MM.1S (cell line): ENCODE measurements around the gene TFEB.

Experiments
- DNase-seq: peaks from one replicate; pipeline ENCODE4 v3.0.0-alpha.2; 2015
- H2AFZ ChIP-seq: fragments of 300-600 bp; sonication (generic); 2 replicates; pipeline ENCODE4 v1.6.0; 2016; ENCODE audit warnings: antibody characterized with exemption, low read length
- H3F3A ChIP-seq: fragments of 300-600 bp; sonication (generic); 2 replicates; pipeline ENCODE4 v1.6.1; 2016; ENCODE audit warnings: mild to moderate bottlenecking, antibody characterized with exemption, low read length, moderate library complexity, mixed read lengths; ENCODE audit not compliant: insufficient read depth
- H3K27ac ChIP-seq: fragments of 300-600 bp; sonication (generic); 2 replicates; pipeline ENCODE4 v1.5.1; 2016; ENCODE audit warnings: mild to moderate bottlenecking, low read length
- H3K27me3 ChIP-seq: fragments of 300-600 bp; sonication (generic); replicated peaks from 2 replicates; pipeline ENCODE4 v1.6.0; 2016; ENCODE audit warnings: low read length; ENCODE audit not compliant: insufficient read depth
- H3K36me3 ChIP-seq: fragments of 300-600 bp; sonication (generic); replicated peaks from 2 replicates; pipeline ENCODE4 v1.6.1; 2016; ENCODE audit warnings: mild to moderate bottlenecking, low read length, mixed read lengths; ENCODE audit not compliant: insufficient read depth
- H3K4me1 ChIP-seq: fragments of 300-600 bp; sonication (generic); 2 replicates; pipeline ENCODE4 v1.6.1; 2016; ENCODE audit warnings: low read length, mixed read lengths
- H3K4me2 ChIP-seq: fragments of 300-600 bp; sonication (generic); 2 replicates; pipeline ENCODE4 v1.6.0; 2016; ENCODE audit warnings: low read depth, low read length
- H3K4me3 ChIP-seq: fragments of 300-600 bp; sonication (generic); 2 replicates; pipeline ENCODE4 v1.5.1; 2016; ENCODE audit warnings: low read length, mixed read lengths
- H3K79me2 ChIP-seq: fragments of 300-600 bp; sonication (generic); 2 replicates; pipeline ENCODE4 v1.6.1; 2016; ENCODE audit warnings: mixed run types, low read length, mixed read lengths
- H3K9ac ChIP-seq: fragments of 300-600 bp; sonication (generic); 2 replicates; pipeline ENCODE4 v1.6.1; 2016; ENCODE audit warnings: low read length, mixed read lengths
- H3K9me2 ChIP-seq: fragments of 300-600 bp; sonication (generic); replicated peaks from 2 replicates; pipeline ENCODE4 v1.6.1; 2016; ENCODE audit warnings: mild to moderate bottlenecking, low read length, mixed read lengths; ENCODE audit not compliant: insufficient read depth
- H3K9me3 ChIP-seq: fragments of 300-600 bp; sonication (generic); replicated peaks from 2 replicates; pipeline ENCODE4 v1.6.1; 2016; ENCODE audit warnings: mild to moderate bottlenecking, low read length, mixed read lengths; ENCODE audit not compliant: insufficient read depth
- H4K20me1 ChIP-seq: fragments of 300-600 bp; sonication (generic); 2 replicates; pipeline ENCODE4 v1.6.1; 2016; ENCODE audit warnings: mild to moderate bottlenecking, low read length, moderate library complexity, mixed read lengths; ENCODE audit not compliant: insufficient read depth
- EZH2 ChIP-seq: fragments of 300-600 bp; sonication (generic); optimal IDR thresholded peaks from 2 replicates; pipeline ENCODE3; 2017; ENCODE audit warnings: low read depth, mild to moderate bottlenecking, antibody characterized with exemption, low read length, mixed read lengths
- EZH2phosphoT487 ChIP-seq: fragments of 300-600 bp; sonication (generic); IDR thresholded peaks from 2 replicates; pipeline ENCODE4 v1.6.1; 2018; ENCODE audit warnings: antibody characterized with exemption, low read length
- TF ChIP-seq, protein P1 (sequence below): fragments of 300-600 bp; sonication (generic); IDR thresholded peaks from 2 replicates; pipeline ENCODE4 v1.5.1; 2016; ENCODE audit warnings: antibody characterized with exemption, low read length, mixed read lengths

The TFEB gene

DNA sequence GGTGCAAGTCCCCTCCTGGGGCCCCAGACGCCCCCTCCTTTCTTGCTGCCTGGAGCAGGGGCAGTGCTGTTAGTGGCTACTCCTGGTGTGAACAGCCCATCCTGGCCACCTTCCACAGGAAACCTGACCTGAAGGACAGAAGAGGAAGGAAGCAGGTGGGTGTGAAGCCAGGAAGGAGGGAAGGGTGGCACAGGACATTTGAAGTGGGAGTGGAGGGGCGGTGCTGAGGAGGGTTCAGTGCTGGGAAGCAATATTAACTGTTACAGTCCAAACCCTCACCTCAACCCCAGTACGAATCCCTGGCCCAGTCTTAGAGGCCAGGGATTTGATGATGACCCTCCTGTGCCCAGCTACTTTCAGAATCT, 45.9 kb upstream of the TFEB start:
- H3K27ac ChIP-seq = no peak overlapping the region
- no peak overlapping the region for H3K4me3 ChIP-seq
- DNase-seq = no peak
- no peak overlapping the region for H3K9ac ChIP-seq
- TF ChIP-seq EZH2 = no peak
- no peak for TF ChIP-seq EZH2phosphoT487
- H3K9me3 ChIP-seq = no peaks in the 10 kb centered on the region
- no peaks in the 10 kb centered on the region for H3K9me2 ChIP-seq
- no peak overlapping the region for H3K4me2 ChIP-seq
- H3F3A ChIP-seq = no peaks in the 10 kb centered on the region
- no peaks in the 10 kb centered on the region for H3K36me3 ChIP-seq
- no peaks in the 10 kb centered on the region for H3K79me2 ChIP-seq
- no peak overlapping the region for H2AFZ ChIP-seq
- no peaks in the 10 kb centered on the region for H4K20me1 ChIP-seq
- H3K27me3 ChIP-seq = peaks cover 48% of the 10 kb centered on the region
- peaks cover 9% of the 10 kb centered on the region for H3K4me1 ChIP-seq

DNA sequence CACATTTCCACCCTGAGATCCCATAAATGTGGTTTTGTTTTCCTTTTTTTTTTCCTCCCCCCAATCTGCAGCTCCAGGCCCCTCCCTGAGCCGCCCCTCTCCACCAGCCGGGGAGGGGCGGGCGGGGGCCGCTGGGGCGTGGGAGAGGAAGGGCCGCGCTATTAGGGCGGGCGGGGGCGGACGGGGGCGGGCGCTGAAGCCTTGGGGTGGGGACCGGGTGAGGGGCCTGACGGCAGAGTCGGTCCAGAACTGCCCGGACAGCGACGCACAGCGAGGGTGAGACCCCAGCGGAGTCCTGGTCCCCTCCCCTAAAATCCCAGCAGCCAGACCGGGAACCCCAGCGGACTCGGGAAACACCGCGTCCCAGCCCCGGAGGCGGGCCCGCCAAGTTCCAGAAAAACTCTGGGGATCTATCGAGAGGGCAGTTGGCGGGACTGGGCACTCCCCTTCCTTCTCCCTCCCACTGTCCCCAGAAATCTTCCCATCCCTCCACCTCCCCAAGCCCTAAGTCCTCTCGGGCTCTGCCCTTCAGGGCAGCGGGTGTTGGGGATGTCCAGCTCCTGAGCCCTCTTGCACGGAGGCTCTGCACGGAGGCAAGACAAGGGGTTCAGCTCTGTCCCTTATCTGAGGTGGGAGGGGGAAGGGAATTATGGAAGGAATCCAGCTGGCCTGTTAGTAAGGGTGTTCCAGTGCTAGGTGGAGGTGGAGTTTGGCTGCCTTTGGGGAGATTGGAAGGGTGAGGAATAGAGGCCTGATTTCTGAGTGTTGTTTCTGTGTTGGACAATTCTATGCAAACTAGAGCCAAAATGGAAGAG, 45.4 kb upstream of the TFEB start, which contains the start of gene PRICKLE4:
TSS of gene PRICKLE4 (plus strand) at position 232 of the 815 bp plus-strand sequence. CDS start 2,692 bp downstream, outside the sequence.
- Histone ChIP-seq H2AFZ (peak within 1 kb of the TSS; percentile 93), H3K4me1 (peaks cover 6% of the 10 kb centered on the region), H3K36me3 (no peaks in the 10 kb centered on the region), H3K27me3 (peaks cover 47% of the 10 kb centered on the region), H3K27ac (no peak within 1 kb of the TSS), H3F3A (no peaks in the 10 kb centered on the region), H3K4me3 (peak within 1 kb of the TSS; percentile 89), H3K9me2 (no peaks in the 10 kb centered on the region), H3K79me2 (no peaks in the 10 kb centered on the region), H4K20me1 (no peaks in the 10 kb centered on the region), H3K9me3 (no peaks in the 10 kb centered on the region), H3K9ac (peak within 1 kb of the TSS; percentile 18; the same call in 1 of the 2 replicates), H3K4me2 (peak within 1 kb of the TSS; percentile 92)
- TF ChIP-seq EZH2 = no peak
- TF ChIP-seq, protein P1, sequence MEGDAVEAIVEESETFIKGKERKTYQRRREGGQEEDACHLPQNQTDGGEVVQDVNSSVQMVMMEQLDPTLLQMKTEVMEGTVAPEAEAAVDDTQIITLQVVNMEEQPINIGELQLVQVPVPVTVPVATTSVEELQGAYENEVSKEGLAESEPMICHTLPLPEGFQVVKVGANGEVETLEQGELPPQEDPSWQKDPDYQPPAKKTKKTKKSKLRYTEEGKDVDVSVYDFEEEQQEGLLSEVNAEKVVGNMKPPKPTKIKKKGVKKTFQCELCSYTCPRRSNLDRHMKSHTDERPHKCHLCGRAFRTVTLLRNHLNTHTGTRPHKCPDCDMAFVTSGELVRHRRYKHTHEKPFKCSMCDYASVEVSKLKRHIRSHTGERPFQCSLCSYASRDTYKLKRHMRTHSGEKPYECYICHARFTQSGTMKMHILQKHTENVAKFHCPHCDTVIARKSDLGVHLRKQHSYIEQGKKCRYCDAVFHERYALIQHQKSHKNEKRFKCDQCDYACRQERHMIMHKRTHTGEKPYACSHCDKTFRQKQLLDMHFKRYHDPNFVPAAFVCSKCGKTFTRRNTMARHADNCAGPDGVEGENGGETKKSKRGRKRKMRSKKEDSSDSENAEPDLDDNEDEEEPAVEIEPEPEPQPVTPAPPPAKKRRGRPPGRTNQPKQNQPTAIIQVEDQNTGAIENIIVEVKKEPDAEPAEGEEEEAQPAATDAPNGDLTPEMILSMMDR = no peak
- no peak for TF ChIP-seq EZH2phosphoT487
- no peak for DNase-seq

DNA sequence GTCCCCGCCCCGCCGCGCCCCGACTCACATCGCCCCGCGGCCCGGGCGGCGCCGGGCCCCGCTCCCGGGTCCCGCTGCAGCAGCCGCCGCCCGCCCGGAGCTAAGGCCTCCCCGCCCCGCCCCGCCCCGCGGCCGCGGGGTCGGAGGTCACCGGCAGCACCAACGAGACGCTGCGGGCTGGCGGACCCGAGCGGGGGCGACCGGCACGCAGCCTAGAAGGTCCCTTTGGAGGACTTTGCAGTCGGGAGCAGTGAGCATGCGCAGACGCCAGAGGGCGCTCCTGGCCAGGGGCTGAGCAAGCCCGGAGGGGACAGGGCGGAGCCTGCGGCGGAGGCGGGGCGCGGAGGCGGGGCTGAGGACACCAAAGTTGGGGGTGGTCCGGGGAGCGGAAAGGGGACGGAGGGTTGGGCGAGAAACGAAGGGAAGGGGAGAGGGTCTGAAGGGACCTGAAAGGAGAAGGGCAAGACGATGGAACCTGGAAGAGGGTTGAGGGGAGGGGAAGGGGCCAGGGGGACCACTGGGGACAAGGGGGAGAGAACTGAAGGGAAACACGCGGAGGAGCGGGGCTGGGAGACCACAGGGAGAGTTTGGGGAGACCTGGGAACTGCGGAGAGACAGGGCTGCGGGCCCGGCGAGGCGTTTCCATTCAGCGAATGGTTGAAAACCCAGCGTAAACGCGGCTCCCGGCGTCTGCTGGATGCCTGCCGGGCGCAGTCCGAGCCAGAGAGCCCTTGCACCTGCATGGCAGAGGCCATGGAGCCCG, 44.6 kb upstream of the TFEB start, which contains the start of gene FRS3:
TSS of gene FRS3 (minus strand) at position 113 of the 763 bp plus-strand sequence. CDS start 2,913 bp downstream, outside the sequence.
- Histone ChIP-seq H3K79me2 (no peaks in the 10 kb centered on the region), H3K27ac (no peak within 1 kb of the TSS), H3K9me3 (no peaks in the 10 kb centered on the region), H3K4me2 (peak within 1 kb of the TSS; percentile 92), H3K9me2 (no peaks in the 10 kb centered on the region), H2AFZ (peak within 1 kb of the TSS; percentile 93), H3K27me3 (peaks cover 39% of the 10 kb centered on the region), H3K4me1 (peaks cover 5% of the 10 kb centered on the region; the same call in 1 of the 2 replicates), H3K4me3 (peak within 1 kb of the TSS; percentile 89), H3K9ac (peak within 1 kb of the TSS; percentile 55; the same call in 1 of the 2 replicates), H3F3A (no peaks in the 10 kb centered on the region), H3K36me3 (no peaks in the 10 kb centered on the region), H4K20me1 (no peaks in the 10 kb centered on the region)
- TF ChIP-seq, protein P1 = peak; percentile 88
- TF ChIP-seq EZH2 = no peak
- DNase-seq = peak; percentile 94
